ENCODE measurements around the gene PPFIA4. TPM values are rescaled to one million over a fixed set of nuclear protein-coding genes. Genes with fewer than 3 reads are reported as not detected.

PPFIA4 gene
- polyA plus RNA-seq, 1 experiment: 3.8 TPM

DNA sequence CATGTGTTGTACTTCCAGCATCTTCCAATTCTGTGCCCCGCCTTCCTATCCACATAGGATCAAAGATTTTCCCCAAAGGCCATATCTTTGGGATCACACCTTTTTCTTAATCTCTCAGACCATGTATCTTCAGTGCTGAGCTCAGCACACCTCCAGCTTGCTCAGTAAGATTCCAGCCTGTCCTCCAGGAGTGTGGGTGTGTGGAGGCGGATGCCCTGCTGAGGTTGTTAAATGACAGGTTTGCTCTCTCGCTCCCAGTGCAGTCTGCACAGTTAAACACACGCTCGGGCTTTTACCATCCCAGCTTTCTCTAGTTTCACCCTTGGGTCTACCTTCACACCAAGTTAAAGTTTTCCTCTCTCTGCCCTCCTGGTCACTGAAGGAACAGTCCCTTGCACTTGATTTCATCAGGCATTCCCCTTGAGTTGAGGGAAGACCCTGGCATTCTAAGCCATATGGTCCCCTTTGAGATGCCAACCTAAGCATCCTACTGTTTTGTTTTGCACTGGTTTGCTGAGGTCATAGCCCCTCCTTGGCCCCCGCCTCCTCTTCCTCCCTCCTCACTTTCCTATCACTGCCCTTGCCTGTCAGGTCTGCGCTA lies 45.8 kb downstream of the PPFIA4 start:
- ChIA-PET POLR2A (no interaction called here), CTCF (interaction anchor here (0.6 to 1.6 kb wide), 4 partner anchors 14 to 501 kb away, joined by 3 to 5 read pairs (median 3); no protein-coding TSS in a partner anchor)
- TF ChIP-seq, protein P1, sequence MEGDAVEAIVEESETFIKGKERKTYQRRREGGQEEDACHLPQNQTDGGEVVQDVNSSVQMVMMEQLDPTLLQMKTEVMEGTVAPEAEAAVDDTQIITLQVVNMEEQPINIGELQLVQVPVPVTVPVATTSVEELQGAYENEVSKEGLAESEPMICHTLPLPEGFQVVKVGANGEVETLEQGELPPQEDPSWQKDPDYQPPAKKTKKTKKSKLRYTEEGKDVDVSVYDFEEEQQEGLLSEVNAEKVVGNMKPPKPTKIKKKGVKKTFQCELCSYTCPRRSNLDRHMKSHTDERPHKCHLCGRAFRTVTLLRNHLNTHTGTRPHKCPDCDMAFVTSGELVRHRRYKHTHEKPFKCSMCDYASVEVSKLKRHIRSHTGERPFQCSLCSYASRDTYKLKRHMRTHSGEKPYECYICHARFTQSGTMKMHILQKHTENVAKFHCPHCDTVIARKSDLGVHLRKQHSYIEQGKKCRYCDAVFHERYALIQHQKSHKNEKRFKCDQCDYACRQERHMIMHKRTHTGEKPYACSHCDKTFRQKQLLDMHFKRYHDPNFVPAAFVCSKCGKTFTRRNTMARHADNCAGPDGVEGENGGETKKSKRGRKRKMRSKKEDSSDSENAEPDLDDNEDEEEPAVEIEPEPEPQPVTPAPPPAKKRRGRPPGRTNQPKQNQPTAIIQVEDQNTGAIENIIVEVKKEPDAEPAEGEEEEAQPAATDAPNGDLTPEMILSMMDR (IDR thresholded peaks at IDR 0.05; ENCODE audit: insufficient read depth, low read depth, low read length): no peak
- peaks cover 15% of the 10 kb centered on the region for H3K27me3 ChIP-seq (ENCODE audit: control insufficient read depth, insufficient read depth, low read length)
- DNase-seq (ENCODE audit: low read depth): no peak
- no peak overlapping the region for H3K4me3 ChIP-seq (ENCODE audit: low read depth, low read length)
- peaks cover 3% of the 10 kb centered on the region for H3K36me3 ChIP-seq (ENCODE audit: control insufficient read depth, insufficient read depth, low read length)

DNA sequence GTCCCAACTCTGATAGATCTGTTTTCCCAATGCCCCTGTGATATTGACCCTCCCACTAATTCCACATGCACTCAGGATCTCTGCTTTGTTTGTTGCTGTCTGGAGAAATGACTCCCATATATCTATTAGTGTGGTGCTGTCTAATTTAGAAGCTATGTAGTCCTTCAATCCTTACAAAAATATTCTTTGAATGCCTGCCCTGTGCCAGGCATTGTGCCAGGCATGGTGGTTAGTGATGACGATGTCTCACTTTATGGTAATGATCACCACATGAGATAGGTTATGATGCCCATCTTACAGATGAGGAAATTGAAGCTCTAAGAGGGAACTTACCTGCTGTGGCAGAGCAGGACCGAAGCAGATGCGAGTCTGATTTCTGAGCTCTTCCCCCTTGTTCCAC lies 46.6 kb downstream of the PPFIA4 start:
- H3K4me3 ChIP-seq (ENCODE audit: low read depth, low read length): no peak overlapping the region
- CTCF ChIA-PET: interaction anchor here (0.6 to 1.6 kb wide), 5 partner anchors 12 to 502 kb away, joined by 3 to 5 read pairs (median 3); no protein-coding TSS in a partner anchor
- peaks cover 1% of the 10 kb centered on the region for H3K36me3 ChIP-seq (ENCODE audit: control insufficient read depth, insufficient read depth, low read length)
- no peak for DNase-seq (ENCODE audit: low read depth)
- POLR2A ChIA-PET: no interaction called here
- TF ChIP-seq, protein P1 (IDR thresholded peaks at IDR 0.05; ENCODE audit: insufficient read depth, low read depth, low read length): no peak
- H3K27me3 ChIP-seq (ENCODE audit: control insufficient read depth, insufficient read depth, low read length): peaks cover 15% of the 10 kb centered on the region

DNA sequence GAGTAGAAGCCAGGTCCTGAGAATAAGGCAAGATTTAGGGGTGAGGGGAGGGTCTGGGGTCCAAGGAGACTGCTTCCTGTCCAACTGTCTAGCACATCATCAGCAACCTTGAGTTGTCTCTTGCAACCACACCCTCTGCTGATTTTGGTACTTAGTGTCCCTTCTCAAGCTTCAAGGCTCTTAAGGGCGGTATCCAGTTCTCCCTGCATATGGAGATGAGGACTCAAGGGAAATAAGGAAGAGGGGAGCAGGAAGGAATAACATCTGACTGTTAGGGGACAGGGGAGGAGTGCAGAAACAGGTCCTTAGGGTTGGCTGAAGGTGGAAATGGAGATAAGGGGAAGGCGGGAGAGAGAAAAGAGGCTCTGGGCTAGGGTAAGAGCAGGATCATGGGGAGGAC lies 47.2 kb downstream of the PPFIA4 start:
- TF ChIP-seq, protein P1 (IDR thresholded peaks at IDR 0.05; ENCODE audit: insufficient read depth, low read depth, low read length): no peak
- Histone ChIP-seq H3K36me3 (ENCODE audit: control insufficient read depth, insufficient read depth, low read length) (peaks cover 1% of the 10 kb centered on the region), H3K4me3 (ENCODE audit: low read depth, low read length) (no peak overlapping the region), H3K27me3 (ENCODE audit: control insufficient read depth, insufficient read depth, low read length) (peaks cover 17% of the 10 kb centered on the region)
- POLR2A ChIA-PET: no interaction called here
- no peak for DNase-seq (ENCODE audit: low read depth)
- CTCF ChIA-PET: interaction anchor here (0.7 to 1.6 kb wide), 3 partner anchors 11 to 44 kb away, joined by 3 to 5 read pairs (median 5); no protein-coding TSS in a partner anchor

DNA sequence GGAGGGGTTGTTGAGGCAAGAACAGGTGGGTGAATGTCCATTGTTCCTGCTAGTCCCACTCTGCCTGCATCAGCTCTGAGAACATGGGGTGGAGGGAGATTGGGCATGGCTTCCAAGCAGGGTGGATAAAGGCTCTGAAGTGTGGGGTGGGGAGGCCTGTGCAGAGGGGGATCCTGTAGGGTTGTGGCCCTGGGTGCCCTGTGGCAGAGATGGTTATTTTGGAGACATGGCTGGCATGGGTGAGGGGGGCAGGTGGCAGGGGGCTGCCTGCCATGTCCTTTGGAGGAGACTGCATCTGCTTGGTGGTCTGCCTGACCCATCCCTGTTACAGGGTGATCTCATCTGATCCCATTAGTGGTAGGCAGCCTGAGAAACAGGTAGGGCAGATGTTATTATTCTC lies 48.3 kb downstream of the PPFIA4 start:
- ChIA-PET CTCF (no interaction called here), POLR2A (no interaction called here)
- Histone ChIP-seq H3K4me3 (ENCODE audit: low read depth, low read length) (no peak overlapping the region), H3K27me3 (ENCODE audit: control insufficient read depth, insufficient read depth, low read length) (peaks cover 20% of the 10 kb centered on the region), H3K36me3 (ENCODE audit: control insufficient read depth, insufficient read depth, low read length) (peaks cover 1% of the 10 kb centered on the region)
- TF ChIP-seq, protein P1 (IDR thresholded peaks at IDR 0.05; ENCODE audit: insufficient read depth, low read depth, low read length): no peak
- no peak for DNase-seq (ENCODE audit: low read depth)

DNA sequence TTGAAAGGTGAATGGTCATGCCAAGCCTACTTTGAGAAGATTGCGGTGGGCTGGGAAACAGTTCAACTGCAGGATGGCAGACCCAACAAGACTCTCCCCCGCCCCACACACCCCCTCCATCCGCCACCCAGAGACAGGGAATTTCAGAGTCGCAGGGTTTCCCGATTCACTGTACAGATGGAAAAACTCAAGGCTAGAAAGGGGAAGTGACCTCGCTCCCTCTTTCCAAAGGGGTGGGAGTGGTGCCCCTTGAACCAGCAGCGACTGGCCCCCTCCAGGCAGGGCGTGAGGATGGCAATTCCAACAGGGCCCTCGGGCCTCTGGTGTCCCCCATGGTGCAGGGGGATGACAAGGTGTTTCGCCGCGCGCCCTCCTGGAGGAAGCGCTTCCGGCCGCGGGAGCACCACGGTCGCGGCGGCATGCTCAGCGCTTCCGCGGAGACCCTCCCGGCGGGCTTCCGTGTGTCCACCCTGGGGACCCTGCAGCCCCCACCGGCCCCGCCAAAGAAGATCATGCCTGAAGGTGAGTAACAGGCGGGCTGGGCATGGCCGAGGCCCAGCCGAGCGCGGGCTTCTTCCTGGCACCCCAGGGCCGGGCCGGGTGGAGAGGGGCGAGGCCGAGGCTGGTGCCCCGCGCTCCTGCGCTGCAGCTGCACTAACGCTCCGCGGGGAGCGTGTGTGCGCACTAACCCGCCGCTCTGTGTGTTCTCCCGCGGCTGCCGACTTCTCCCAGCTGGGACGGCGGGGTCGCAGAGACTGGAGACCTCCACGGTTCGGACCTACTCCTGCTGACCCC lies 49.1 kb downstream of the PPFIA4 start:
- H3K36me3 ChIP-seq (ENCODE audit: control insufficient read depth, insufficient read depth, low read length): peaks cover 1% of the 10 kb centered on the region
- ChIA-PET CTCF (no interaction called here), POLR2A (no interaction called here)
- TF ChIP-seq, protein P1 (IDR thresholded peaks at IDR 0.05; ENCODE audit: insufficient read depth, low read depth, low read length): no peak
- no peak overlapping the region for H3K4me3 ChIP-seq (ENCODE audit: low read depth, low read length)
- H3K27me3 ChIP-seq (ENCODE audit: control insufficient read depth, insufficient read depth, low read length): peaks cover 26% of the 10 kb centered on the region
- DNase-seq (ENCODE audit: low read depth): no peak
